Right atrium auricular region (tissue), 2 donors: ENCODE data around the gene WDR81. TPM values are rescaled to one million over a fixed set of nuclear protein-coding genes. Genes with fewer than 3 reads are reported as not detected.
A peak's percentile ranks its signal among the peaks of the same experiment; 100 is the strongest.
"Not testable (repeated sequence)": the region's sequence is repeated elsewhere in the genome, so short reads cannot be mapped to it uniquely, and the experiment has no call there.

Experiments used
- DNase-seq: peaks from one replicate; pipeline ENCODE4 v3.0.0-alpha.2; 2019; ENCODE audit warnings: low spot score
- H3K27ac ChIP-seq, 2 donors: fragments of 200-600 bp; sonication (generic); 1 replicate in 1 of 2; 2 replicates in 1 of 2; pipeline ENCODE4 v1.5.1; 2016 to 2019
- H3K27me3 ChIP-seq, 2 donors: fragments of 200-600 bp; sonication (generic); one replicate each; pipeline versions ENCODE4 v1.5.1 to v1.6.0; 2017 to 2019
- H3K36me3 ChIP-seq: fragments of 200-600 bp; sonication (generic); one replicate; pipeline ENCODE4 v1.5.1; 2016
- H3K4me1 ChIP-seq, 2 donors: fragments of 200-600 bp; sonication (generic); one replicate each; pipeline versions ENCODE4 v1.5.1 to v1.6.0; 2017 to 2019
- H3K4me3 ChIP-seq, 2 donors: fragments of 200-600 bp; sonication (generic); 1 replicate in 1 of 2; 2 replicates in 1 of 2; pipeline ENCODE4 v1.5.1; 2017 to 2019; ENCODE audit warnings: mild to moderate bottlenecking in 1 of 2, moderate library complexity in 1 of 2
- H3K9me3 ChIP-seq, 2 donors: fragments of 200-600 bp; sonication (generic); one replicate each; pipeline ENCODE4 v1.5.1; 2019
- CTCF ChIP-seq, 2 donors: fragments of 200-600 bp; sonication (generic); IDR thresholded peaks; one replicate each; pipeline ENCODE4 v1.5.1; 2019; ENCODE audit warnings: antibody characterized with exemption in 2 of 2
- total RNA-seq, 2 donors: library from RNA; depleted of rRNA; stranded (reverse); fragments of >200 nt; gene quantifications; one replicate each; pipeline ENCODE4 v1.1.0, GENCODE V29; 2016

WDR81 gene
- total RNA-seq, 2 donors from 2014 or later = 10.9 to 17.9 TPM

DNA sequence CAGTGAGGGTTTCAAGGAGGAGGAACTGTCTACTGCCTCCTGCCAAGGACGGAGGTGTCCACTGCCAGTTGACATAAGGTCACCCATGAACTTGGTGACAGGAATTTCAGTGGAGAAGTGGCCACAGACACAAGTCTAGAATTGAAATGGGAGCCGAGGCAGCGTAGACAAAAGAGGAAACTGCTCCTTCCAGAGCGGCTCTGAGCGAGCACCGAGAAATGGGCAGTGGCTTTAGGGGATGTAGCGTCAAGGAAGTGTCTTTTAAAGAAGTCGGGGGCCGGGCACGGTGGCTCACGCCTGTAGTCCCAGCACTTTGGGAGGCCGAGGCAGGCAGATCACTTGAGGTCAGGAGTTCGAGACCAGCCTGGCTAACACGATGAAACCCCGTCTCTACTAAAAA lies 34.3 kb downstream of the WDR81 start:
- TF ChIP-seq CTCF (IDR thresholded peaks at IDR 0.05) = no peak
- Histone ChIP-seq H3K9me3 (no peaks in the 10 kb centered on the region), H3K27ac (no peak overlapping the region), H3K36me3 (no peaks in the 10 kb centered on the region), H3K4me3 (no peak overlapping the region), H3K27me3 (no peaks in the 10 kb centered on the region), H3K4me1 (peaks cover 0 to 5% of the 10 kb centered on the region in 2 donors)
- no peak for DNase-seq

DNA sequence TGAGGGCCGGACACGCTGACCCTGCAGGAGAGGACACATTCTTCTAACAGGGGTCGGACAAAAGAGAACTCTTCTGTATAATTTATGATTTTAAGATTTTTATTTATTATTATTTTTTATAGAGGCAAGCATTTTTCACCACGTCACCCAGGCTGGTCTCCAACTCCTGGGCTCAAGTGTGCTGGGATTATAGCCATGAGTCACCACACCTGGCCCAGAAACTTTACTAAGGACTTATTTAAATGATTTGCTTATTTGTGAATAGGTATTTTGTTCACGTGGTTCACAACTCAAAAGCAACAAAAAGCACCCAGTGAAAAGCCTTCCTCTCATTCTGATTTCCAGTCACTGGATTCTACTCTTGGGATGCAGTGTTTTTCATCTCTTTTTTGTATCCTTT lies 35.0 kb downstream of the WDR81 start:
- H3K4me1 ChIP-seq = peaks cover 0 to 12% of the 10 kb centered on the region in 2 donors
- no peak overlapping the region for H3K4me3 ChIP-seq
- H3K9me3 ChIP-seq = no peaks in the 10 kb centered on the region
- H3K36me3 ChIP-seq = no peaks in the 10 kb centered on the region
- TF ChIP-seq CTCF (IDR thresholded peaks at IDR 0.05) = no peak
- no peaks in the 10 kb centered on the region for H3K27me3 ChIP-seq
- no peak for DNase-seq
- H3K27ac ChIP-seq = no peak overlapping the region

- no peaks in the 10 kb centered on the region for H3K36me3 ChIP-seq
- peak overlapping the region; percentile 76 to 82 for H3K27ac ChIP-seq
- H3K4me1 ChIP-seq = peaks cover 0 to 34% of the 10 kb centered on the region in 2 donors
- peak overlapping the region; percentile 41 to 52 for H3K4me3 ChIP-seq
- peak; percentile 68 for DNase-seq
- no peaks in the 10 kb centered on the region for H3K27me3 ChIP-seq
- no peak for TF ChIP-seq CTCF (IDR thresholded peaks at IDR 0.05)
- no peaks in the 10 kb centered on the region for H3K9me3 ChIP-seq
These were observed 37.9 kb downstream of the WDR81 start for GRCh38 chr17:1762233-1762900.

GRCh38 chr17:1762901-1763898 lies 38.7 kb downstream of the WDR81 start:
- Histone ChIP-seq H3K9me3 (no peaks in the 10 kb centered on the region), H3K4me3 (peak overlapping the region; percentile 41 to 52), H3K27me3 (no peaks in the 10 kb centered on the region), H3K4me1 (peaks cover 0 to 34% of the 10 kb centered on the region in 2 donors), H3K27ac (peak overlapping the region; percentile 76 to 82), H3K36me3 (no peaks in the 10 kb centered on the region)
- TF ChIP-seq CTCF (IDR thresholded peaks at IDR 0.05) = no peak
- DNase-seq = peak; percentile 74

DNA sequence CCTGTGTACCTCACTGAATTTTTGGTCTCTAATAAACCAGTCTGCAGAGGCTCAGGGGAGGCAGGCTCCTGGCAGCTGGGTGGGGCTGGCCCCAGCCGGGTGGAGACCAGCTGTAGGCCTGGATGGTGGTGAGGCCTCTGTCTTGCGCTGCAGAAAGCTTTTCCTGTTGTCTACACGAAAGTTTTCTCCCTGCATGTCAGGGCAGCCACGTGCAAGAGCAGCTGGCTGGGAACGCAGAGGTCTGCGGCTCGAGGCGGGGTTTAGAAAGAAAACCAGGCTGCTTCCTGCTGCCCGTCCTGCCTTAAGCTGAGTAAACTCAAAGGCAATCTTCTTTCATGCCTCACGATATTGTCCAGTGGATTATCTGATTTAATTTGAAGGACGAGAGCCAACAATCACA lies 39.8 kb downstream of the WDR81 start:
- Histone ChIP-seq H3K27ac (peak overlapping the region; percentile 76 to 82), H3K4me1 (peaks cover 0 to 34% of the 10 kb centered on the region in 2 donors), H3K4me3 (peak overlapping the region in 1 of 2 donors; percentile 52), H3K36me3 (no peaks in the 10 kb centered on the region), H3K27me3 (no peaks in the 10 kb centered on the region), H3K9me3 (no peaks in the 10 kb centered on the region)
- peak; percentile 91 for DNase-seq
- TF ChIP-seq CTCF (IDR thresholded peaks at IDR 0.05) = no peak

DNA sequence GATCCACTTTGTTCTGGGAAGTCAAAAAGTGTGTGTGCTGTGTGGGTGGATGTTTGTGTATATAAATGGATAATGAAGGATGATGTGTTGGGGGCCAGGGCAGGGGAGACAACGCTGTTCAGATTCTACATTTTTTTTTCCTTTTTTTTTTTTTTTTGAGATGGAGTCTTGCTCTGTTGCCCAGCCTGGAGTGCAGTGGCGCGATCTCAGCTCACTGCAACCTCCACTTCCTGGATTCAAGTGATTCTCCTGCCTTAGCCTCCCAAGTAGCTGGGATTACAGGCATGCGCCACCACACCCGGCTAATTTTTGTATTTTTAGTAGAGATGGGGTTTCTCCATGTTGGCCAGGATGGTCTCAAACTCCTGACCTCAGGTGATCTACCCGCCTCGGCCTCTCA lies 40.2 kb downstream of the WDR81 start:
- H3K4me3 ChIP-seq = not testable (repeated sequence)
- H3K27ac ChIP-seq = peak overlapping the region; percentile 76 to 82
- H3K4me1 ChIP-seq = peaks cover 0 to 34% of the 10 kb centered on the region in 2 donors

More for the DNA sequence above, 40.2 kb downstream of the WDR81 start:
- not testable (repeated sequence) for H3K27me3 ChIP-seq, H3K9me3 ChIP-seq, DNase-seq, H3K36me3 ChIP-seq
